HG03460 (cell line): ENCODE data around the gene IL1A.

ENCODE experiments used
- ATAC-seq: cut with Tn5 transposase; IDR thresholded peaks from one replicate; pipeline ENCODE4 v1.9.1; 2021; ENCODE audit not compliant: unreplicated experiment

IL1A gene

GRCh38 chr2:112764071-112765044, 19.9 kb downstream of the IL1A start, which contains the start of gene CKAP2L:
Gene CKAP2L (minus strand): TSS chr2:112764609. CDS start chr2:112764598, 11 bp downstream.
- peak; percentile 93 for ATAC-seq

DNA sequence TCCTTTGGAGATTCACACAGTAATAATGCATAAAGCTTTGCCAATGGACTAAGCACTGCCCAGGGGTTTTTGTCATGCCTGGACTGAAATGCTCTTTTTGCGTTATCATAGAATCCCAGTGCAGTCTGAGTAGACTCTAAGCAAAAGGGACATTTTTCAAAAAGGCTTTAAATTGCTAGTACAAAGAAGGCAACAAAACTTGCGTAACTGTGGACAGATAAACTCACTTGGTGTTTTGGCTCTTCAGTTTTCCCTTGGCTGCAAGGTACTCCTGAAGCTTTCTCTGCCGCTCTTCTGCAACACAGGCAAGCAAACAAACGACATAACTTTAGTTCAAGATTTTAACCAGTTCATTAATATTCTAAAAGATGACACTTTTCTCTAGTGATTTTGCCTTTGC, 22.0 kb downstream of the IL1A start:
- no peak for ATAC-seq

DNA sequence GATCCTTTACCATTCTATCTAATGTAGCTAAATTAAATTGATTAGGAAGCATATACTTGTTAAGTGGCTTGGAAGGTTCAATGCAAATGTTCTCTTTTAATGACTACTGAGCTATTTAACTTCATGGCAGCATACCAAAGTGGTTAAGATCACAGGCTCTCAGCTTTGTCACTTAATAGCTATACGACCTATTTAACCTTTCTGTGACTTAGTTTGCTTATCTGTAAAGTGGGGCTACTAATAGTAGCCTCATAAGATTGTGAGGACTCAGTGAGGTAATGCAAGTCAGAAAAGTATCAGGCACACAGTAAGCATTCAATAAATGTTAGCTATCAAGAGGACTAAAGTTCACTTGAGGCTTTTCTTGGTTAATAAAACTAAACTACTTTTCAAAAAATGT, 24.1 kb downstream of the IL1A start:
- no peak for ATAC-seq

DNA sequence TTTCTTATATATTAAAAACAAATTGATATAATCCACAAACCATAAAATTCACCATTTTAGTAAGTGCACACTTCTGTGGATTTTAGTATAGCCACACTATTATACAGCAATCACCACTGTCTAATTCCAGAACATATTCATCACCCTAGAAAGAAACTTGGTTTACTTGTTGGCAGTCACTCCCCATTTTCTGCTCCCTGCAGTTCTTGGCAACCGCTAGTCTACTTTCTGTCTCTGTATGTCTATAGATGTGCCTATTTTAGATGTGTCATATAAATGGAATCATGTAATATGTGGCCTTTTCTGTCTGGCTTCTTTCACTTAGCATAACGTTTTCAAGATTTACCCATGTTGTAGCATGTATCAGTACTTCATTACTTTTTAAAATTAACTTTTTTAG, 25.6 kb downstream of the IL1A start:
- ATAC-seq: no peak

DNA sequence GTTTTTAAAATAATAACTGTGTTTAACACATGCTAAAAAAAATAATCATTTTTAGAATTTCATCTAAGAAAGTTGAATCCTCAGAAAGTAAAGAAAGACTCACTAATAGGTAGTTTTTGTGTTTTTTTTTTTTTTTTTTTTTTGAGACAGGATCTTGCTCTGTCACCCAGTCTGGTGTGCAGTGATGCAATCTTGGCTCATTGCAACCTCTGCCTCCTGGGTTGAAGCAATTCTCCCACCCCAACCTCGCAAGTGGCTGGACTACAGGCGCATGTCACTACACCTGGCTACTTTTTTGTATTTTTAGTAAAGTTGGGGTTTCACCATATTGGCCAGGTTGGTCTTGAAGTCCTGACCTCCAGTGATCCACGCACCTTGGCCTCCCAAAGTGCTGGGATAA, 27.0 kb downstream of the IL1A start:
- ATAC-seq: no peak

GRCh38 chr2:112756207-112756606, 28.1 kb downstream of the IL1A start:
- no peak for ATAC-seq

GRCh38 chr2:112755444-112755843, 28.8 kb downstream of the IL1A start:
- ATAC-seq: no peak

- ATAC-seq: no peak
Measured at GRCh38 chr2:112754564-112754963, 29.7 kb downstream of the IL1A start.

- ATAC-seq: no peak
Measured at GRCh38 chr2:112752667-112753066, 31.6 kb downstream of the IL1A start.

DNA sequence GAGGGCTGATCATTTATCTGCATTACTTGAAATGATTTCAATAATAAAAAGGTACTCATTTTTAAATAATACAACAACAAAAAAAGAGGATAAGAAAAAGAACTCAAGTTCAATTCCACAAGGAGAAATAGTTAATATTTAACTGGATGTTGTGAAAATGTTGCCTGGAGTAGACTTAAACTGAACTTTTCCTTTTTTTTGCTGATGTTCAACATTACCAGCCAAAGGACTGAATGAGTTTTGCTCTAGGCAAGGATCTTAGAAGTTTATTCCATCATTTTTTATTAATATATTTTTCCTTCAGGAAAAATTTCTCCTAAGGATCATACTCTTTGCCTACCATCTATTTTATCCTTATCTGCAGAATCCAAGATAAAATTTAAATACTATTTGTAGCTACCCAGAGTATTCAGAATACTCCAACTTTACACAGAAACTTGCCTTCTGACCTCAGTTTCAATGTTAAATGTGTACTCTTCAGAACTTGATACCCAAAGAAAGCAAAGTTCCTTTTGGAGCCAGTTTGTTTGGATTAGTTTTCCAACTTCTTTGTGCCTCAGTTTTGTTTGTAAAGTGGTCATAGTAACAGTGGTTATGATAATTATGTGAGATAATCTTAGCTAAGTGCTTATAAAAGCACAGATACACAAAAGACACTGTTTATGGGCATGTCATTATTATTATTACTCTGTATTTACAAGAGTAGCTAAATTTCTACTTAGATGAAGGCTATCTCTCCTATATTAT, 32.7 kb downstream of the IL1A start:
- no peak for ATAC-seq

DNA sequence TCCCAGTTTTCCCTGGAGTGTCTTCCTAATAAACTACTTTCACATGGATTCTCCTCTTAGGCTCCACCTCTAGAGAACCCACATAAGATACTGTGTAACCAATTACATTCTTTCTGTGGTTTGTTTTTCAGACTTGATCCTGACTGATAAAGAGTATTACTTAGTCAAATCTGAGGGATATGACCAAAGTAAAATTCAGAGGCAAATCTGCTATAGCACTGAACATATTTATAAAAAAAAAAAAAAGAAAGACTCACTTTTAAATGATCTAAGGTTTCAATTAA, 33.8 kb downstream of the IL1A start:
- ATAC-seq: no peak

GRCh38 chr2:112749755-112750559, 34.3 kb downstream of the IL1A start:
- peak; percentile 76 for ATAC-seq

DNA sequence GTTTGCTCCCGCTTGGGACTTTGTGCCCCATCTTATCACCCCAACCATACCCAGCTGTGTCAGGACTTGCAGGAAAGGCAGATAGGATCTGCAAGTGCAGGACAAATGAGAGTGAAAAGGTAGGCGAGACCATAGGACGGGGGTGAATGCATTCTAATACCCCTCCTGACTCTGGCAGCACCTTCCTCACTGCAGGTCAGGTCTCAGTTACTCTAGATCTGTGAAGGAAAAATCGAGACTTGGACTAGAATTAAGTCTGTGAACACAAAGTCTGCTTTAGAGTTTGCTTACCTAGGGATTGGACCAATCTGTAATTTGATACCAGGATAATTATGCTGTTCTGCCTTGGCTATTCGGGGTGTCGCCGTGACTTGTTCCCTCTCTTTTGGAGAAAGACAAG, 43.8 kb downstream of the IL1A start:
- no peak for ATAC-seq

DNA sequence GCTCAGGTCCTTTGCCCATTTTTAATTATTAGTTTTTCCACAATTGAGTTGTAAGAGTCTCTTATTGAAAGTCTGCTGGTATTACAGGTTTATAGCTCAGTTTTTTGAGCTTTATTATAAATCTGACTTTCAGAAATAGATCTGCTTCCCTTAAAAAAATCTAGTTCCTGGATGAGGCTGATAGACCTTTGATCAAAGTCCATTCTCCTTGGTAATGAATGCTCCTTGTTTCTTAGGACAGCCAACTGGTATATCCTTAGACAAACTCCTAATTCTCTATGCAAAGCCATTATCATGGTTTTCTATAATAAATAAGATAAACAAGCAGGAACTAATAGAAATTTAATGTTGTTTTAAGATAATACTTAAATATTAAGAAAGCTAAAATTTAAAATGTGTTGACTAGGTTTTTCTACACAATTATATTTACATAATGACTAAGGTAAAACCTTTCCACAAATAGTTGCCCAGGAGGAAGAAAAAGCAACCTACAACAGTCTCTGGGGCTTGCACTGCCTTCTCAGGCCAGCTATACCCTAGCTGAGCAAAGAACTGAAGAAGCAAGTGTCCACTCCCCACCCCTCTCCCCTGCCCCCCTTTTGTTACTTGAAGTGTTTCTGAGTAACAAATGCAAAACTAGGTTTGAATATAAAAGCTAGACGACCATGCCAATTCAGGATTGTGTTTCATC, 46.6 kb downstream of the IL1A start:
- no peak for ATAC-seq

DNA sequence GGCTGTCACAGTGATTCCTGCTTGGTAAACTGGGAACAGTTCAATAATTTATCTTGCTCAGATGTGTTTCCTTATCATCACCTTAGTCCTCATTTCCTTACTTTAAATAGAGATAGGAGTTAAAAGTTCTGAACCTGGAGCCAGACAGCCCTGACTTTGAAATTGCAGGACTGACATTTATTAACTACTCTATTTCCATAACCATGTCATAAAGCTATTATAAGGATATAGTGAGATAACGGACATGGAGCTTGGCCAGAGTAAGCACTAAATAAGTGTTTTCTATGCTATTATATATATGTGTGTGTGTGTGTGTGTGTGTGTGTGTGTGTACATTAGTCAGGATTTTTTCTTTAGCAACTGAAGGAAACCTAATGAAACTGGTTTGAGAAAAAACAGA, 50.4 kb downstream of the IL1A start:
- no peak for ATAC-seq

DNA sequence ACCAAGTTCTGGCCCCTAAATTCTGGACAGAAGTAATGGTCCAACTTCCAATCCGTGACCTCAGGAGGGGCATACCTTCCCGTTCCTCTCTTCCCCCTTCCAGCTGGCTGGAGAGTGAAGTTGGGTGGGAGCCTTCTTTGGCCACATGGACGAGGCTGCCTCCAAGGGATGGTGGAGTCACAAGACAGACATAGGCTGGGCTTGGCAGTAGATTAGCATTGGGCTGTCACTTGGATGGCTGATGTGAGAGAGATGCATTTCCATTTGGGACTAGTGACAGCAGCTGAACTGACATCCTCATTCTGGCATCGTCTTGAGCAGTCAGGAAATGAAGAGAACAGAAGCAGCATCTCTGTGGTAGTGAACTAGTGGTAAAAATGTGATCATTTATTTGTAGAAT, 50.8 kb downstream of the IL1A start:
- no peak for ATAC-seq

GRCh38 chr2:112731479-112731878, 52.8 kb downstream of the IL1A start:
- no peak for ATAC-seq

DNA sequence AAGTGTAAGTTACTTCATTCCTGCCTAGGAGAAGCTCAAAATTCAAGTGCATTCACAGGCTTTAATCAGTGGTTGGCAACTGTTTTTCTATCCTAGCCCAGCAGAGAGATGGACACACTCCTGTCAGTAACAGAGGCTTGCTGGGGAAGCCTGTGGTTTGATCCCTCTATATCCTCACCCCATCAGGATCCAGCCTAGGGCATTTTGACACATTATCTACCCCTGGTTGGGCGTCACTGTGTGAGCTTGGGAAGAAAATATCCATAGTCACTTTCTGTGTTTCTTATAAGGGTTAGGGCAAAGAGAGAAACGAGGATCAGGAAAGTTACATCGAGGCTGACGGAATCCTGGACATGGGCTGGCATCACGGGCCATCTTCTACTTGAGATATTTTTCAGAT, 53.5 kb downstream of the IL1A start:
- ATAC-seq: no peak

- ATAC-seq: no peak
Measured at GRCh38 chr2:112730216-112730615, 54.1 kb downstream of the IL1A start.

- no peak for ATAC-seq
Measured at GRCh38 chr2:112728378-112729175, 55.7 kb downstream of the IL1A start.
